Stimulated activated memory B cell treated with anti-CD40 and anti-IgM and Interleukin-4, amounts not matched to agents 10 μg/mL and 1 μg/mL and 100 μg/mL, for 72 hours (primary cell): Measurements from ENCODE around the gene IMMT.

Experiments used
- ATAC-seq: fragments of 150-1000 bp; cut with Tn5 transposase; 2 replicates; pipeline ENCODE4 v1.10.0; 2021
- H3K27ac Mint-ChIP-seq: one replicate; pipeline ENCODE4 v1.8.0; 2022; ENCODE audit warnings: mild to moderate bottlenecking, mixed read lengths
- H3K27me3 Mint-ChIP-seq: one replicate; pipeline ENCODE4 v1.8.0; 2022; ENCODE audit warnings: mixed read lengths
- H3K36me3 Mint-ChIP-seq: one replicate; pipeline ENCODE4 v1.8.0; 2022; ENCODE audit warnings: mixed read lengths
- H3K4me1 Mint-ChIP-seq: one replicate; pipeline ENCODE4 v1.8.0; 2022; ENCODE audit warnings: mixed read lengths
- H3K4me3 Mint-ChIP-seq: one replicate; pipeline ENCODE4 v1.8.0; 2022; ENCODE audit warnings: mild to moderate bottlenecking, moderate library complexity, mixed read lengths
- H3K9me3 Mint-ChIP-seq: one replicate; pipeline ENCODE4 v1.8.0; 2022; ENCODE audit warnings: mixed read lengths

IMMT gene

GRCh38 chr2:86193901-86194567, 1.2 kb downstream of the IMMT start:
- Mint-ChIP-seq H3K27me3 (no peaks in the 10 kb centered on the region), H3K27ac (peak overlapping the region; percentile 96), H3K4me1 (peaks cover 44% of the 10 kb centered on the region), H3K36me3 (peaks cover 22% of the 10 kb centered on the region), H3K9me3 (no peaks in the 10 kb centered on the region), H3K4me3 (peak overlapping the region; percentile 90)
- ATAC-seq: no peak

- no peaks in the 10 kb centered on the region for H3K27me3 Mint-ChIP-seq
- no peak overlapping the region for H3K27ac Mint-ChIP-seq
- H3K9me3 Mint-ChIP-seq: no peaks in the 10 kb centered on the region
- no peak overlapping the region for H3K4me3 Mint-ChIP-seq
- H3K4me1 Mint-ChIP-seq: peaks cover 64% of the 10 kb centered on the region
- H3K36me3 Mint-ChIP-seq: peaks cover 33% of the 10 kb centered on the region
- no peak for ATAC-seq
Observed at GRCh38 chr2:86189782-86190416, 5.4 kb downstream of the IMMT start.

GRCh38 chr2:86186431-86186830, 8.8 kb downstream of the IMMT start:
- peaks cover 59% of the 10 kb centered on the region for H3K4me1 Mint-ChIP-seq
- peaks cover 27% of the 10 kb centered on the region for H3K36me3 Mint-ChIP-seq
- H3K4me3 Mint-ChIP-seq: no peak overlapping the region
- peak overlapping the region; percentile 93 for H3K27ac Mint-ChIP-seq
- H3K9me3 Mint-ChIP-seq: no peaks in the 10 kb centered on the region
- no peaks in the 10 kb centered on the region for H3K27me3 Mint-ChIP-seq
- no peak for ATAC-seq

- Mint-ChIP-seq H3K4me1 (peaks cover 55% of the 10 kb centered on the region), H3K4me3 (peak overlapping the region; percentile 32), H3K36me3 (peaks cover 22% of the 10 kb centered on the region), H3K27ac (peak overlapping the region; percentile 93), H3K27me3 (no peaks in the 10 kb centered on the region), H3K9me3 (no peaks in the 10 kb centered on the region)
- ATAC-seq: no peak
Observed at GRCh38 chr2:86185517-86186212, 9.6 kb downstream of the IMMT start.

GRCh38 chr2:86176597-86176996, 18.7 kb downstream of the IMMT start:
- Mint-ChIP-seq H3K9me3 (no peaks in the 10 kb centered on the region), H3K4me3 (no peak overlapping the region), H3K27ac (peak overlapping the region; percentile 72), H3K27me3 (no peaks in the 10 kb centered on the region), H3K36me3 (peaks cover 50% of the 10 kb centered on the region), H3K4me1 (peaks cover 32% of the 10 kb centered on the region)
- ATAC-seq: no peak

GRCh38 chr2:86175828-86176227, 19.4 kb downstream of the IMMT start:
- peaks cover 32% of the 10 kb centered on the region for H3K4me1 Mint-ChIP-seq
- no peaks in the 10 kb centered on the region for H3K27me3 Mint-ChIP-seq
- ATAC-seq: no peak
- no peak overlapping the region for H3K4me3 Mint-ChIP-seq
- H3K27ac Mint-ChIP-seq: peak overlapping the region; percentile 72
- no peaks in the 10 kb centered on the region for H3K9me3 Mint-ChIP-seq
- peaks cover 55% of the 10 kb centered on the region for H3K36me3 Mint-ChIP-seq

GRCh38 chr2:86174445-86174844, 20.8 kb downstream of the IMMT start:
- H3K4me3 Mint-ChIP-seq: no peak overlapping the region
- peaks cover 53% of the 10 kb centered on the region for H3K36me3 Mint-ChIP-seq
- H3K9me3 Mint-ChIP-seq: no peaks in the 10 kb centered on the region
- peak overlapping the region; percentile 72 for H3K27ac Mint-ChIP-seq
- H3K27me3 Mint-ChIP-seq: no peaks in the 10 kb centered on the region
- peaks cover 32% of the 10 kb centered on the region for H3K4me1 Mint-ChIP-seq
- no peak for ATAC-seq

- Mint-ChIP-seq H3K4me3 (no peak overlapping the region), H3K36me3 (peaks cover 64% of the 10 kb centered on the region), H3K9me3 (no peaks in the 10 kb centered on the region), H3K4me1 (peaks cover 32% of the 10 kb centered on the region), H3K27me3 (no peaks in the 10 kb centered on the region), H3K27ac (peak overlapping the region; percentile 17)
- no peak for ATAC-seq
Observed at GRCh38 chr2:86172610-86173009, 22.7 kb downstream of the IMMT start.

GRCh38 chr2:86171295-86171694, 24.0 kb downstream of the IMMT start:
- Mint-ChIP-seq H3K4me3 (no peak overlapping the region), H3K27ac (peak overlapping the region; percentile 35), H3K9me3 (no peaks in the 10 kb centered on the region)

GRCh38 chr2:86170449-86170848, 24.8 kb downstream of the IMMT start:
- Mint-ChIP-seq H3K36me3 (peaks cover 55% of the 10 kb centered on the region), H3K4me3 (no peak overlapping the region), H3K27ac (no peak overlapping the region), H3K27me3 (no peaks in the 10 kb centered on the region), H3K4me1 (peaks cover 20% of the 10 kb centered on the region), H3K9me3 (no peaks in the 10 kb centered on the region)
- no peak for ATAC-seq

More at GRCh38 chr2:86171295-86171694, 24.0 kb downstream of the IMMT start:
- H3K27me3 Mint-ChIP-seq: no peaks in the 10 kb centered on the region
- peaks cover 60% of the 10 kb centered on the region for H3K36me3 Mint-ChIP-seq
- ATAC-seq: no peak
- peaks cover 29% of the 10 kb centered on the region for H3K4me1 Mint-ChIP-seq

- Mint-ChIP-seq H3K4me3 (no peak overlapping the region), H3K4me1 (no peaks in the 10 kb centered on the region), H3K27ac (no peak overlapping the region), H3K36me3 (peaks cover 39% of the 10 kb centered on the region), H3K9me3 (no peaks in the 10 kb centered on the region), H3K27me3 (no peaks in the 10 kb centered on the region)
- no peak for ATAC-seq
Observed at GRCh38 chr2:86160156-86160952, 34.9 kb downstream of the IMMT start.

GRCh38 chr2:86158286-86158685, 37.0 kb downstream of the IMMT start:
- Mint-ChIP-seq H3K9me3 (no peaks in the 10 kb centered on the region), H3K36me3 (peaks cover 43% of the 10 kb centered on the region), H3K27me3 (no peaks in the 10 kb centered on the region), H3K4me3 (no peak overlapping the region), H3K4me1 (no peaks in the 10 kb centered on the region), H3K27ac (no peak overlapping the region)
- ATAC-seq: no peak

- no peak overlapping the region for H3K27ac Mint-ChIP-seq
- peaks cover 47% of the 10 kb centered on the region for H3K36me3 Mint-ChIP-seq
- no peaks in the 10 kb centered on the region for H3K27me3 Mint-ChIP-seq
- H3K4me1 Mint-ChIP-seq: no peaks in the 10 kb centered on the region
- no peak for ATAC-seq
- H3K4me3 Mint-ChIP-seq: no peak overlapping the region
- H3K9me3 Mint-ChIP-seq: no peaks in the 10 kb centered on the region
Observed at GRCh38 chr2:86157009-86157556, 38.2 kb downstream of the IMMT start.

GRCh38 chr2:86150502-86150901, 44.8 kb downstream of the IMMT start:
- Mint-ChIP-seq H3K36me3 (peaks cover 62% of the 10 kb centered on the region), H3K4me1 (no peaks in the 10 kb centered on the region), H3K27ac (no peak overlapping the region), H3K9me3 (no peaks in the 10 kb centered on the region), H3K4me3 (no peak overlapping the region), H3K27me3 (no peaks in the 10 kb centered on the region)
- no peak for ATAC-seq

- Mint-ChIP-seq H3K4me3 (no peak overlapping the region), H3K4me1 (no peaks in the 10 kb centered on the region), H3K27ac (no peak overlapping the region), H3K27me3 (no peaks in the 10 kb centered on the region), H3K36me3 (peaks cover 64% of the 10 kb centered on the region), H3K9me3 (no peaks in the 10 kb centered on the region)
- ATAC-seq: no peak
Observed at GRCh38 chr2:86147793-86148192, 47.5 kb downstream of the IMMT start.
